ENCODE measurements around the gene PGAP3. TPM values are rescaled to one million over a fixed set of nuclear protein-coding genes. Genes with fewer than 3 reads are reported as not detected.

Gene PGAP3
- total and polyA plus RNA-seq, 2 of the 4 experiments (the other 2 are of a cell fraction), result 4.3 to 9.8 TPM

DNA sequence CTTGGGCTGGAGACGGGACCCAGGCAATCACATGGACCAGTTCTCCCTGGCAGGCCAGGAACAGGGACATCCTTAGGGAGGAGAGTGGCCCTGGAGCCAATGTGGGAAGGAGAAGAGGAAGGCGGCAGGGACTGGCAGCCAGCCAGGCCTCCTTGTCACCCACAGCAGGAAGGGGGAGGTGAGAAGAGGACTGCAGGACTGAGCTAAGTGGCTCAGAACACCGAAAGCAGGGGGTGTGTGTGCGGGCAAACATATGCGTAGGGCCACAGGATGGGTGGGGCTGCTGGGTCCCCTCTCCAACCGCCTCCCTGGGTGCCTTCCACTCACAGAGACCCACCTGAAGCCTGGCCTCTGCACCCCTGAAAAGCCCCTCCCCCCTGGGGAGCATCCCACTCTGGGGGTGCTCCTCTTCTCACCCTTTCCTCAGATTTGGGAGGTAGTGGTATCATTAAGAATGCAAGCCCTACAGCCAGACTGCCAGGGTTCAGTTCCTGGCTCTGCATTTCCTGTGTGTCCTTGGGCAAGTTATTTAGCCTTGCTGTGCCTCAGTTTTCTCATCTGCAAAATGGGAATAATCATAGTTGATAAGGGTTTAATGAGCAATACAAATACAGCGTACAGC is 11.5 kb downstream of the PGAP3 start:
- Histone ChIP-seq H4K8ac (ENCODE audit: low read depth in 2 of 2, low read length in 2 of 2) (no peak overlapping the region), H3K4me2 (ENCODE audit: low read depth, low read length) (no peak overlapping the region), H3K9me3 (ENCODE audit: control insufficient read depth, insufficient read depth, low read length) (no peaks in the 10 kb centered on the region), H3K4me1 (ENCODE audit: control insufficient read depth, insufficient read depth, low read length) (peaks cover 7% of the 10 kb centered on the region), H3K23ac (ENCODE audit: low read depth, low read length) (no peak overlapping the region), H2BK20ac (ENCODE audit: low read depth, low read length) (no peak overlapping the region), H3K27me3 (ENCODE audit: control insufficient read depth, insufficient read depth, low read length) (peaks cover 9% of the 10 kb centered on the region; the same call in 1 of the 2 replicates), H3K79me1 (ENCODE audit: low read depth in 1 of 2, low read length in 2 of 2) (no peaks in the 10 kb centered on the region), H2AK5ac (ENCODE audit: low read depth, low read length) (no peak overlapping the region), H4K20me1 (ENCODE audit: insufficient read depth, low read length) (no peaks in the 10 kb centered on the region), H3K4ac (ENCODE audit: low read depth, low read length) (no peak overlapping the region), H4K5ac (ENCODE audit: low read depth, low read length) (no peak overlapping the region), H3K9ac (ENCODE audit: low read depth, low read length) (no peak overlapping the region), H2BK15ac (ENCODE audit: low read depth, low read length) (no peak overlapping the region), H3K27ac (ENCODE audit: insufficient read depth, low read length) (no peak overlapping the region), H3K9me1 (ENCODE audit: insufficient read depth, low read length) (peaks cover 7% of the 10 kb centered on the region; the same call in 1 of the 2 replicates), H2BK120ac (ENCODE audit: low read depth, low read length) (no peak overlapping the region), H3K14ac (replicated peaks; ENCODE audit: low read depth, low read length) (no peak overlapping the region), H3K18ac (ENCODE audit: low read depth, low read length) (no peak overlapping the region), H2AFZ (replicated peaks; ENCODE audit: low read length, poor library complexity) (no peak overlapping the region), H3K36me3 (ENCODE audit: control insufficient read depth, insufficient read depth, low read length) (peaks cover 5% of the 10 kb centered on the region; the same call in 1 of the 2 replicates), H3K4me3 (ENCODE audit: insufficient read depth, low read depth, low read length) (no peak overlapping the region), H2BK5ac (ENCODE audit: low read depth, low read length, poor library complexity, severe bottlenecking) (no peak overlapping the region), H3K56ac (ENCODE audit: extremely low read depth, insufficient read depth, low read length) (no peak overlapping the region), H2AK9ac (replicated peaks; ENCODE audit: low read depth, low read length, poor library complexity) (no peak overlapping the region), H4K91ac (ENCODE audit: insufficient read depth, low read depth, low read length) (no peak overlapping the region)
- ChIA-PET CTCF (no interaction called here), POLR2A (ENCODE audit: unreplicated experiment) (no interaction called here)
- 100% methylated on average over 1 of the region's 7 CpGs; no CpG with 5 or more reads in 1 of the 2 experiments for WGBS, 2 experiments (ENCODE audit: extremely low coverage in 2 of 2, insufficient read length in 1 of 2)
- in situ Hi-C loops (cut with MboI; ENCODE audit: low sequenced_read_pairs), result no loop called here
- TF ChIP-seq NFE2L2 (IDR thresholded peaks at IDR 0.05; ENCODE audit: low read depth, low read length), result no peak
- no peak for TF ChIP-seq MAFK (IDR thresholded peaks at IDR 0.05; ENCODE audit: low read depth, low read length)
- no peak for TF ChIP-seq CHD1 (IDR thresholded peaks at IDR 0.05; ENCODE audit: low read depth, low read length)
- TF ChIP-seq RFX5 (IDR thresholded peaks at IDR 0.05; ENCODE audit: low read depth, low read length), result no peak
- TF ChIP-seq CTCF (conservative IDR thresholded peaks at IDR 0.05; ENCODE audit: low read depth, low read length), result no peak
- TF ChIP-seq USF2 (IDR thresholded peaks at IDR 0.05; ENCODE audit: low read depth, low read length), result no peak
- no peak for TF ChIP-seq FOS (IDR thresholded peaks at IDR 0.05; ENCODE audit: low read depth, low read length)
- no peak for TF ChIP-seq MAZ (IDR thresholded peaks at IDR 0.05; ENCODE audit: borderline replicate concordance, low read depth, low read length)
- TF ChIP-seq BHLHE40 (IDR thresholded peaks at IDR 0.05; ENCODE audit: low read depth, low read length), result no peak
- TF ChIP-seq CEBPB (IDR thresholded peaks at IDR 0.05; ENCODE audit: low read depth, low read length), result no peak
- no peak for TF ChIP-seq ELK1 (IDR thresholded peaks at IDR 0.05; ENCODE audit: borderline replicate concordance, low read depth, low read length)
- dilution Hi-C loops (cut with HindIII; ENCODE audit: low sequenced_read_pairs, unreplicated experiment), result no loop called here
- no peak for ATAC-seq (ENCODE audit: low read depth)
- intact Hi-C loops (cut with micrococcal nuclease), result no loop called here
- DNase-seq, result no peak
- no TSS peak for BruUV-seq (replicated peaks)

Measured in IMR-90 (cell line).